ENCODE results near the gene KCNB1.

DNA sequence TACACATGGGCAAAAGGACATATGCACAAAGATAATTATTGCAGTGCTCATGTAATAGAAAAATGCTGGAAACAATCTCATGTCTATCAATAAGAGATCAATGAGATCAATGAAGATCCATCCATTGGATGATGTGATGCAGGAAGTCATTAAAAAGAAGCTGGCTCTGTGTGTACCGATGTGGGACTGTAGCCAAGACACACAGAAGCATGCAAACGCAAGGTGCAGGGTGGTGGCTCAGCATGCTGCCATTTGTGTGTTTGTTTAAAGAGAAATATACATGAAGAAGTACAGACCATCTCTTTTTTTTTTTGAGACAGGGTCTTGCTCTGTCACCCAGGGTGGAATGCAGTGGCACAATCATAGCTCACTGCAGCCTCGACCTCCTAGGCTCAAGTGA, 33.1 kb upstream of the KCNB1 start:
- TF ChIP-seq ZNF274 (IDR thresholded peaks at IDR 0.05; ENCODE audit: low read depth, low read length) (no peak), YY1 (IDR thresholded peaks at IDR 0.05; ENCODE audit: insufficient read depth, insufficient read length) (no peak), SUZ12 (IDR thresholded peaks at IDR 0.05; ENCODE audit: extremely low read depth, insufficient read depth, insufficient read length) (no peak)

All from NT2/D1 (cell line).